Transverse colon (tissue), 4 donors: ENCODE data around the gene THAP4. TPM values are rescaled to one million over a fixed set of nuclear protein-coding genes. Genes with fewer than 3 reads are reported as not detected.
A peak's percentile ranks its signal among the peaks of the same experiment; 100 is the strongest.
"Not testable (repeated sequence)": the region's sequence is repeated elsewhere in the genome, so short reads cannot be mapped to it uniquely, and the experiment has no call there.

Experiments used
- DNase-seq: peaks from one replicate; pipeline ENCODE4 v3.0.0-alpha.2; 2019
- H3K27ac ChIP-seq, 4 donors: fragments of 200-600 bp; sonication (generic); 2 replicates each; pipeline ENCODE4 v1.5.1; 2016 to 2018; ENCODE audit warnings: inconsistent platforms in 4 of 4
- H3K27me3 ChIP-seq: fragments of 200-600 bp; sonication (generic); 2 replicates; pipeline ENCODE4 v1.5.1; 2017; ENCODE audit warnings: inconsistent platforms
- H3K36me3 ChIP-seq, 4 donors: fragments of 200-600 bp; sonication (generic); 2 replicates each; pipeline ENCODE4 v1.5.1; 2017 to 2019; ENCODE audit warnings: inconsistent platforms in 4 of 4
- H3K4me1 ChIP-seq, 4 donors: fragments of 200-600 bp; sonication (generic); 2 replicates each; pipeline ENCODE4 v1.5.1; 2017 to 2020; ENCODE audit warnings: inconsistent platforms in 4 of 4
- H3K4me3 ChIP-seq, 4 donors: fragments of 200-600 bp; sonication (generic); 1 replicate in 1 of 4; 2 replicates in 3 of 4; pipeline versions ENCODE4 v1.5.1 to v1.6.1; 2017 to 2019; ENCODE audit warnings: inconsistent platforms in 4 of 4
- H3K9me3 ChIP-seq, 2 donors: fragments of 200-600 bp; sonication (generic); 2 replicates each; pipeline ENCODE4 v1.5.1; 2017 to 2019; ENCODE audit warnings: inconsistent platforms in 2 of 2
- EP300 ChIP-seq: sonication (generic); formaldehyde crosslinking; IDR thresholded peaks from one replicate; pipeline ENCODE4 v1.6.1; 2017; ENCODE audit warnings: antibody characterized with exemption, low read depth
- POLR2A ChIP-seq: fragments of 450-650 bp; IDR thresholded peaks from one replicate; pipeline ENCODE4 v1.6.1; 2016; ENCODE audit warnings: antibody characterized with exemption, mild to moderate bottlenecking, moderate library complexity
- POLR2AphosphoS5 ChIP-seq, 3 donors: sonication (generic); formaldehyde crosslinking; IDR thresholded peaks; one replicate each; pipeline ENCODE4 v1.6.1; 2016; ENCODE audit warnings: antibody characterized with exemption in 3 of 3
- WGBS, 2 donors: methylation state at CpG; one replicate each; pipeline ENCODE4 v1.1.5; 2018; ENCODE audit warnings: low coverage in 1 of 2; 5-methylcytosine and 5-hydroxymethylcytosine counted together
- in situ Hi-C, 4 donors: fragments of 200-750 bp; cut with MboI; loops; one replicate each; pipeline versions ENCODE4 v1.15.0 to v1.15.1; 2017; ENCODE audit warnings: low sequenced_read_pairs in 3 of 4, low pct_ligation_motif_present in 1 of 4, low pct_unique_long_range_greater_than_20kb in 1 of 4
- intact Hi-C: fragments of 100-400 bp; cut with DNase I; formaldehyde crosslinking; loops from one replicate; pipeline ENCODE4 v1.15.1; 2023; ENCODE audit warnings: low total_unique reads
- total RNA-seq, 4 donors: library from RNA; depleted of rRNA; stranded (reverse); fragments of >200 nt; gene quantifications; one replicate each; pipeline ENCODE4 v1.1.0, GENCODE V29; 2016
- TF ChIP-seq, protein P1 (sequence below), 5 experiments: fragments of 200-600 bp in 3 of 5; fragments of 450-650 bp in 2 of 5; sonication (generic) in 3 of 5; IDR thresholded peaks; 1 replicate in 2 of 5; 2 replicates in 3 of 5; pipeline ENCODE4 v1.5.1; 2016 to 2017; ENCODE audit warnings: antibody characterized with exemption in 5 of 5, inconsistent platforms in 3 of 5, mild to moderate bottlenecking in 2 of 5, moderate library complexity in 1 of 5

The THAP4 gene
- total RNA-seq, 4 donors from 2014 or later = 65.1 to 142 (median 82.8) TPM

- no peak for DNase-seq
- intact Hi-C loops (no loop called here), in situ Hi-C loops (no loop called here)
- 75 to 100% methylated on average over 1 to 7 of the region's 7 CpGs for WGBS, 2 donors
- Histone ChIP-seq H3K4me1 (peaks cover 0 to 17% (median 9%) of the 10 kb centered on the region in 4 donors), H3K9me3 (no peaks in the 10 kb centered on the region), H3K27ac (no peak overlapping the region), H3K4me3 (no peak overlapping the region), H3K36me3 (no peaks in the 10 kb centered on the region), H3K27me3 (no peaks in the 10 kb centered on the region)
- no peak for TF ChIP-seq EP300
- TF ChIP-seq, protein P1, sequence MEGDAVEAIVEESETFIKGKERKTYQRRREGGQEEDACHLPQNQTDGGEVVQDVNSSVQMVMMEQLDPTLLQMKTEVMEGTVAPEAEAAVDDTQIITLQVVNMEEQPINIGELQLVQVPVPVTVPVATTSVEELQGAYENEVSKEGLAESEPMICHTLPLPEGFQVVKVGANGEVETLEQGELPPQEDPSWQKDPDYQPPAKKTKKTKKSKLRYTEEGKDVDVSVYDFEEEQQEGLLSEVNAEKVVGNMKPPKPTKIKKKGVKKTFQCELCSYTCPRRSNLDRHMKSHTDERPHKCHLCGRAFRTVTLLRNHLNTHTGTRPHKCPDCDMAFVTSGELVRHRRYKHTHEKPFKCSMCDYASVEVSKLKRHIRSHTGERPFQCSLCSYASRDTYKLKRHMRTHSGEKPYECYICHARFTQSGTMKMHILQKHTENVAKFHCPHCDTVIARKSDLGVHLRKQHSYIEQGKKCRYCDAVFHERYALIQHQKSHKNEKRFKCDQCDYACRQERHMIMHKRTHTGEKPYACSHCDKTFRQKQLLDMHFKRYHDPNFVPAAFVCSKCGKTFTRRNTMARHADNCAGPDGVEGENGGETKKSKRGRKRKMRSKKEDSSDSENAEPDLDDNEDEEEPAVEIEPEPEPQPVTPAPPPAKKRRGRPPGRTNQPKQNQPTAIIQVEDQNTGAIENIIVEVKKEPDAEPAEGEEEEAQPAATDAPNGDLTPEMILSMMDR (IDR thresholded peaks at IDR 0.05) = no peak
- TF ChIP-seq POLR2AphosphoS5 (IDR thresholded peaks at IDR 0.05) = no peak
- TF ChIP-seq POLR2A = no peak
These were observed 70.5 kb downstream of the THAP4 start for GRCh38 chr2:241566468-241566867.

GRCh38 chr2:241566021-241566420 is 70.9 kb downstream of the THAP4 start:
- DNase-seq, H3K27ac ChIP-seq, intact Hi-C loops, H3K9me3 ChIP-seq, H3K27me3 ChIP-seq, H3K4me3 ChIP-seq, in situ Hi-C loops, H3K36me3 ChIP-seq: not testable (repeated sequence)
- H3K4me1 ChIP-seq = peaks cover 0 to 19% (median 10%) of the 10 kb centered on the region in 4 donors
- 83 to 92% methylated on average over 9 to 11 of the region's 11 CpGs for WGBS, 2 donors

- H3K9me3 ChIP-seq = no peaks in the 10 kb centered on the region
- no peaks in the 10 kb centered on the region for H3K27me3 ChIP-seq
- DNase-seq = no peak
- no peak for TF ChIP-seq EP300
- TF ChIP-seq POLR2AphosphoS5 (IDR thresholded peaks at IDR 0.05) = no peak
- TF ChIP-seq, protein P1 (IDR thresholded peaks at IDR 0.05) = no peak
- TF ChIP-seq POLR2A = no peak
- 69 to 75% methylated on average over 4 to 10 of the region's 10 CpGs for WGBS, 2 donors
- H3K27ac ChIP-seq = peak overlapping the region in 3 of 4 donors; percentile 9 to 73 (median 65)
- peaks cover 3 to 25% (median 14%) of the 10 kb centered on the region in 4 donors for H3K4me1 ChIP-seq
- no peak overlapping the region for H3K4me3 ChIP-seq
- H3K36me3 ChIP-seq = no peaks in the 10 kb centered on the region
- in situ Hi-C loops = no loop called here
- intact Hi-C loops = no loop called here
These were observed 71.5 kb downstream of the THAP4 start for GRCh38 chr2:241565411-241565810.

DNA sequence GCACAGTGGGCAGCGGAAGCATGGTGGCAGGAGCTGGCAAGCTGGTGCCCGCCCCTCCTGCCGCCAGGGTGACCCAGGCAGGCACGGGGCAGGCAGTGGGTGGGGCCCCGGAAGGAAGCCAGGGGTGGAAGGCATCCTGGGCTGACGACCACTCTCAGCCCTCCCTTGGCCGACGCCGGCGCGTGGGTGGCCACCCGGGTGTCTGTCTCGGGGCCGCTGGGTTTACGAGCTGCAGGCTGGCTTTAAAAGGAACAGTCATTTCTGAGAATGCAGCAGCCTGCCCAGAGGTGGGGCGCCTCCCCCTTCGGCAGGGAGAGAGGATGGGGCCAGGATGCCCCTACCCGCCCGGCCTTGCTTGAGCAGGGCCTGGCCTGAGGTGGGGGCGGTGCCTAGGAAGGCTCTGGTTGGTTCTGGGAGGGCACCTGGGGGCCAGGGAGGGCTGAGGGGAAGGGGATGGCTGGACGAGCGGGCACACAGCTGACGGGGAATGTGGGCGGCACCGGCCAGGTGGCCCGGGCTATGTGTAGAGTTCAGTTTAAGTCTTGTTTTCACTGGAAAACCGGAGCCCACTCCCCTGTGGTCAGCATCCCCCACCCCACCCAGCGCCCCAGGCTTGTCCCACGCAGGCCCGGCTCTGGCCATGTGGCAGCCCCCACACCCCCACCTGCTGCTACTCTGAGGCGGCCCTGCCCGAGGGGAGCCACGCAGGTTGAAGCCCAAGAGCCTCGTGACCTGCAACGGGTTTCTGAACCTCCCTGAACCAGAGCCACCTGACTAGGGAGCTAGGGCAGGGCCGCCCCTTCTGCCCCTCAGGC is 72.2 kb downstream of the THAP4 start:
- H3K27ac ChIP-seq = peak overlapping the region; percentile 9 to 73 (median 65)
- WGBS, 2 donors = 83% methylated on average over 1 to 34 of the region's 36 CpGs
- in situ Hi-C loops = no loop called here
- no peaks in the 10 kb centered on the region for H3K36me3 ChIP-seq
- peaks cover 8 to 31% (median 20%) of the 10 kb centered on the region in 4 donors for H3K4me1 ChIP-seq
- H3K4me3 ChIP-seq = no peak overlapping the region
- H3K27me3 ChIP-seq = no peaks in the 10 kb centered on the region
- no peak for TF ChIP-seq EP300
- no peak for TF ChIP-seq POLR2A
- TF ChIP-seq POLR2AphosphoS5 (IDR thresholded peaks at IDR 0.05) = no peak
- TF ChIP-seq, protein P1 (IDR thresholded peaks at IDR 0.05) = no peak
- DNase-seq = no peak
- no peaks in the 10 kb centered on the region for H3K9me3 ChIP-seq
- intact Hi-C loops = loop anchor here (5.0 kb wide), 1 partner anchor 58 kb away; the partner anchor contains the start of gene STK25
